Effector CD4-positive, alpha-beta T cell (primary cell): Measurements from ENCODE around the gene ATF6B.
"Not testable (repeated sequence)": the region's sequence is repeated elsewhere in the genome, so short reads cannot be mapped to it uniquely, and the experiment has no call there.

ENCODE experiments used
- DNase-seq: peaks from one replicate; pipeline ENCODE4 v3.0.0-alpha.2; 2020

Gene ATF6B

GRCh38 chr6:32102255-32102654 lies 25.8 kb downstream of the ATF6B start:
- DNase-seq = no peak

GRCh38 chr6:32100251-32100650 lies 27.8 kb downstream of the ATF6B start:
- not testable (repeated sequence) for DNase-seq

GRCh38 chr6:32097364-32097763 lies 30.7 kb downstream of the ATF6B start:
- no peak for DNase-seq

- no peak for DNase-seq
Measured at GRCh38 chr6:32096394-32097258, 31.4 kb downstream of the ATF6B start.

- DNase-seq = no peak
Measured at GRCh38 chr6:32096087-32096393, 32.0 kb downstream of the ATF6B start.

GRCh38 chr6:32095338-32096086 lies 32.5 kb downstream of the ATF6B start:
- no peak for DNase-seq

- DNase-seq = no peak
Measured at GRCh38 chr6:32092760-32093497, 35.1 kb downstream of the ATF6B start.

GRCh38 chr6:32089082-32089828 lies 38.8 kb downstream of the ATF6B start:
- DNase-seq = no peak

GRCh38 chr6:32088487-32089049 lies 39.5 kb downstream of the ATF6B start:
- DNase-seq = no peak

GRCh38 chr6:32087574-32088486 lies 40.2 kb downstream of the ATF6B start:
- DNase-seq = peak; percentile 51

- no peak for DNase-seq
Measured at GRCh38 chr6:32086661-32087573, 41.1 kb downstream of the ATF6B start.

GRCh38 chr6:32085759-32086459 lies 42.1 kb downstream of the ATF6B start:
- no peak for DNase-seq

GRCh38 chr6:32084780-32085179 lies 43.3 kb downstream of the ATF6B start:
- no peak for DNase-seq

- DNase-seq = no peak
Measured at GRCh38 chr6:32083812-32084768, 44.0 kb downstream of the ATF6B start.

- DNase-seq = no peak
Measured at GRCh38 chr6:32082935-32083334, 45.1 kb downstream of the ATF6B start.

- no peak for DNase-seq
Measured at GRCh38 chr6:32082478-32082877, 45.6 kb downstream of the ATF6B start.

GRCh38 chr6:32081168-32081990 lies 46.7 kb downstream of the ATF6B start:
- no peak for DNase-seq
